Liver (tissue), 9 donors: ENCODE results near the gene WDR82. TPM values are rescaled to one million over a fixed set of nuclear protein-coding genes. Genes with fewer than 3 reads are reported as not detected.

Experiments used
- DNase-seq: peaks from one replicate; pipeline ENCODE4 v3.0.0-alpha.2; 2017; ENCODE audit warnings: low spot score
- H3K27ac ChIP-seq, 2 donors: one replicate each; pipeline ENCODE4 v1.7.0; 2013; ENCODE audit warnings: inconsistent platforms in 2 of 2, low read length in 2 of 2, control low read depth in 1 of 2, low read depth in 1 of 2, mild to moderate bottlenecking in 1 of 2
- H3K27me3 ChIP-seq, 4 donors: one replicate each; pipeline versions ENCODE4 v1.6.1 to v1.7.0; 2013; ENCODE audit warnings: low read length in 3 of 4, inconsistent platforms in 1 of 4, mild to moderate bottlenecking in 1 of 4, moderate library complexity in 1 of 4; ENCODE audit not compliant: control insufficient read depth in 4 of 4, insufficient read depth in 4 of 4
- H3K36me3 ChIP-seq, 4 donors: one replicate each; pipeline versions ENCODE4 v1.6.1 to v1.7.0; 2013; ENCODE audit warnings: low read length in 3 of 4, mild to moderate bottlenecking in 3 of 4, low read depth in 1 of 4, moderate library complexity in 1 of 4; ENCODE audit not compliant: control insufficient read depth in 4 of 4, insufficient read depth in 3 of 4
- H3K4me1 ChIP-seq, 4 donors: one replicate each; pipeline versions ENCODE4 v1.6.1 to v1.7.0; 2013; ENCODE audit warnings: low read length in 3 of 4, mild to moderate bottlenecking in 3 of 4, moderate library complexity in 1 of 4; ENCODE audit not compliant: control insufficient read depth in 4 of 4, insufficient read depth in 4 of 4
- H3K4me3 ChIP-seq, 3 donors: one replicate each; pipeline versions ENCODE4 v1.6.1 to v1.7.0; 2013; ENCODE audit warnings: low read length in 3 of 3, control low read depth in 1 of 3, low read depth in 1 of 3, mild to moderate bottlenecking in 1 of 3
- H3K9ac ChIP-seq, 2 donors: one replicate each; pipeline ENCODE4 v1.7.0; 2013; ENCODE audit warnings: low read length in 2 of 2, mild to moderate bottlenecking in 2 of 2, moderate library complexity in 2 of 2, control low read depth in 1 of 2, low read depth in 1 of 2
- H3K9me3 ChIP-seq, 4 donors: one replicate each; pipeline versions ENCODE4 v1.6.1 to v1.7.0; 2013; ENCODE audit warnings: low read length in 3 of 4; ENCODE audit not compliant: control insufficient read depth in 4 of 4
- ATF3 ChIP-seq: IDR thresholded peaks from 2 replicates; pipeline ENCODE4 v1.6.1; 2016; ENCODE audit warnings: antibody characterized with exemption
- FOXA1 ChIP-seq: IDR thresholded peaks from 2 replicates; pipeline ENCODE4 v1.6.1; 2016; ENCODE audit warnings: antibody characterized with exemption
- FOXA2 ChIP-seq: IDR thresholded peaks from 2 replicates; pipeline ENCODE4 v1.6.1; 2016; ENCODE audit warnings: antibody characterized with exemption
- HNF4G ChIP-seq: IDR thresholded peaks from 2 replicates; pipeline ENCODE4 v1.6.1; 2016; ENCODE audit warnings: antibody characterized with exemption
- JUND ChIP-seq, 2 donors: IDR thresholded peaks; 2 replicates each; pipeline ENCODE4 v1.6.1; 2016; ENCODE audit warnings: antibody characterized with exemption in 2 of 2
- MAX ChIP-seq: IDR thresholded peaks from 2 replicates; pipeline ENCODE4 v1.6.1; 2016; ENCODE audit warnings: antibody characterized with exemption
- RAD21 ChIP-seq, 2 donors: IDR thresholded peaks; 2 replicates each; pipeline ENCODE4 v1.6.1; 2016; ENCODE audit warnings: antibody characterized with exemption in 2 of 2, mild to moderate bottlenecking in 2 of 2
- RXRA ChIP-seq, 2 donors: IDR thresholded peaks; 2 replicates each; pipeline ENCODE4 v1.6.1; 2017 to 2018; ENCODE audit warnings: antibody characterized with exemption in 2 of 2, mild to moderate bottlenecking in 1 of 2
- SP1 ChIP-seq: IDR thresholded peaks from 2 replicates; pipeline ENCODE4 v1.6.1; 2018; ENCODE audit warnings: antibody characterized with exemption, mild to moderate bottlenecking
- TAF1 ChIP-seq: conservative IDR thresholded peaks from 2 replicates; pipeline ENCODE4 v1.6.1; 2016; ENCODE audit warnings: antibody characterized with exemption, mild to moderate bottlenecking
- YY1 ChIP-seq: IDR thresholded peaks from 2 replicates; pipeline ENCODE4 v1.6.1; 2016; ENCODE audit warnings: antibody characterized with exemption, mild to moderate bottlenecking
- WGBS: extraction: QIAGEN DNeasy Blood & Tissue Kit; methylation state at CpG from one replicate; pipeline ENCODE4 v1.1.7; 2013; 5-methylcytosine and 5-hydroxymethylcytosine counted together
- polyA plus RNA-seq, 2 donors: library from polyadenylated mRNA; stranded (reverse) in 1 of 2; unstranded in 1 of 2; fragments of 200-250 nt in 1 of 2; fragments of >200 nt in 1 of 2; fragmentation: Nextera tagmentation in 1 of 2; extraction: Ambion mirVana in 1 of 2; gene quantifications; one replicate each; pipeline versions ENCODE4 v1.2.1 to v1.2.3, GENCODE V29; 2013 to 2015
- total RNA-seq, 2 donors: library from RNA; depleted of rRNA; stranded (reverse); fragments of >200 nt; gene quantifications; one replicate each; pipeline ENCODE4 v1.2.3, GENCODE V29; 2014
- TF ChIP-seq, protein P1 (sequence below): IDR thresholded peaks from 2 replicates; pipeline ENCODE4 v1.6.1; 2016; ENCODE audit warnings: antibody characterized with exemption, mild to moderate bottlenecking
- TF ChIP-seq, protein P2 (sequence below): fragments of 150-350 bp; IDR thresholded peaks from 2 replicates; pipeline ENCODE4 v1.5.1; 2017; ENCODE audit warnings: improper control_type of control experiment, low read depth, low read length; ENCODE audit not compliant: missing input control
- donor health status: healthy.
- donor health status: healthy.
- donor health status: healthy.
- donor health status: healthy.
- donor health status: healthy.

The WDR82 gene
- total and polyA plus RNA-seq, 4 donors, result 4.3 to 44.3 (median 25.5) TPM

- WGBS, result 42% methylated on average over 7 of the region's 7 CpGs
- H3K4me1 ChIP-seq, result peaks cover 14 to 79% (median 58%) of the 10 kb centered on the region in 4 donors
- DNase-seq, result peak; percentile 63
Observed at GRCh38 chr3:52291508-52292181, 13.2 kb upstream of the WDR82 start.

GRCh38 chr3:52290596-52291507, 12.4 kb upstream of the WDR82 start:
- WGBS, result 31% methylated on average over 23 of the region's 23 CpGs
- H3K4me1 ChIP-seq, result peaks cover 14 to 79% (median 60%) of the 10 kb centered on the region in 4 donors
- DNase-seq, result no peak
- TF ChIP-seq FOXA1, result no peak
- TF ChIP-seq, protein P1, sequence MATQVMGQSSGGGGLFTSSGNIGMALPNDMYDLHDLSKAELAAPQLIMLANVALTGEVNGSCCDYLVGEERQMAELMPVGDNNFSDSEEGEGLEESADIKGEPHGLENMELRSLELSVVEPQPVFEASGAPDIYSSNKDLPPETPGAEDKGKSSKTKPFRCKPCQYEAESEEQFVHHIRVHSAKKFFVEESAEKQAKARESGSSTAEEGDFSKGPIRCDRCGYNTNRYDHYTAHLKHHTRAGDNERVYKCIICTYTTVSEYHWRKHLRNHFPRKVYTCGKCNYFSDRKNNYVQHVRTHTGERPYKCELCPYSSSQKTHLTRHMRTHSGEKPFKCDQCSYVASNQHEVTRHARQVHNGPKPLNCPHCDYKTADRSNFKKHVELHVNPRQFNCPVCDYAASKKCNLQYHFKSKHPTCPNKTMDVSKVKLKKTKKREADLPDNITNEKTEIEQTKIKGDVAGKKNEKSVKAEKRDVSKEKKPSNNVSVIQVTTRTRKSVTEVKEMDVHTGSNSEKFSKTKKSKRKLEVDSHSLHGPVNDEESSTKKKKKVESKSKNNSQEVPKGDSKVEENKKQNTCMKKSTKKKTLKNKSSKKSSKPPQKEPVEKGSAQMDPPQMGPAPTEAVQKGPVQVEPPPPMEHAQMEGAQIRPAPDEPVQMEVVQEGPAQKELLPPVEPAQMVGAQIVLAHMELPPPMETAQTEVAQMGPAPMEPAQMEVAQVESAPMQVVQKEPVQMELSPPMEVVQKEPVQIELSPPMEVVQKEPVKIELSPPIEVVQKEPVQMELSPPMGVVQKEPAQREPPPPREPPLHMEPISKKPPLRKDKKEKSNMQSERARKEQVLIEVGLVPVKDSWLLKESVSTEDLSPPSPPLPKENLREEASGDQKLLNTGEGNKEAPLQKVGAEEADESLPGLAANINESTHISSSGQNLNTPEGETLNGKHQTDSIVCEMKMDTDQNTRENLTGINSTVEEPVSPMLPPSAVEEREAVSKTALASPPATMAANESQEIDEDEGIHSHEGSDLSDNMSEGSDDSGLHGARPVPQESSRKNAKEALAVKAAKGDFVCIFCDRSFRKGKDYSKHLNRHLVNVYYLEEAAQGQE, result no peak
- TF ChIP-seq, protein P2, sequence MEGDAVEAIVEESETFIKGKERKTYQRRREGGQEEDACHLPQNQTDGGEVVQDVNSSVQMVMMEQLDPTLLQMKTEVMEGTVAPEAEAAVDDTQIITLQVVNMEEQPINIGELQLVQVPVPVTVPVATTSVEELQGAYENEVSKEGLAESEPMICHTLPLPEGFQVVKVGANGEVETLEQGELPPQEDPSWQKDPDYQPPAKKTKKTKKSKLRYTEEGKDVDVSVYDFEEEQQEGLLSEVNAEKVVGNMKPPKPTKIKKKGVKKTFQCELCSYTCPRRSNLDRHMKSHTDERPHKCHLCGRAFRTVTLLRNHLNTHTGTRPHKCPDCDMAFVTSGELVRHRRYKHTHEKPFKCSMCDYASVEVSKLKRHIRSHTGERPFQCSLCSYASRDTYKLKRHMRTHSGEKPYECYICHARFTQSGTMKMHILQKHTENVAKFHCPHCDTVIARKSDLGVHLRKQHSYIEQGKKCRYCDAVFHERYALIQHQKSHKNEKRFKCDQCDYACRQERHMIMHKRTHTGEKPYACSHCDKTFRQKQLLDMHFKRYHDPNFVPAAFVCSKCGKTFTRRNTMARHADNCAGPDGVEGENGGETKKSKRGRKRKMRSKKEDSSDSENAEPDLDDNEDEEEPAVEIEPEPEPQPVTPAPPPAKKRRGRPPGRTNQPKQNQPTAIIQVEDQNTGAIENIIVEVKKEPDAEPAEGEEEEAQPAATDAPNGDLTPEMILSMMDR, result no peak
- TF ChIP-seq HNF4G, result no peak
- TF ChIP-seq JUND (IDR thresholded peaks at IDR 0.05), result no peak
- TF ChIP-seq RXRA (IDR thresholded peaks at IDR 0.05), result no peak
- no peak for TF ChIP-seq YY1
- TF ChIP-seq ATF3, result no peak
- TF ChIP-seq TAF1, result no peak

More at GRCh38 chr3:52291508-52292181, 13.2 kb upstream of the WDR82 start:
- no peaks in the 10 kb centered on the region for H3K9me3 ChIP-seq
- peak overlapping the region; percentile 70 to 90 for H3K9ac ChIP-seq
- TF ChIP-seq, protein P2, result peak; percentile 39
- no peak for TF ChIP-seq HNF4G
- TF ChIP-seq, protein P1, result no peak
- peak; percentile 69 to 75 for TF ChIP-seq RAD21 (IDR thresholded peaks at IDR 0.05)
- TF ChIP-seq MAX, result no peak
- peak in 1 of 2 donors; percentile 17 for TF ChIP-seq RXRA (IDR thresholded peaks at IDR 0.05)
- TF ChIP-seq FOXA2, result no peak
- no peak for TF ChIP-seq SP1
- peak overlapping the region; percentile 71 to 95 (median 90) for H3K4me3 ChIP-seq
- peak overlapping the region; percentile 83 to 98 for H3K27ac ChIP-seq
- no peaks in the 10 kb centered on the region for H3K27me3 ChIP-seq
- peaks cover 3 to 6% (median 5%) of the 10 kb centered on the region in 4 donors for H3K36me3 ChIP-seq

More at GRCh38 chr3:52290596-52291507, 12.4 kb upstream of the WDR82 start:
- peak overlapping the region; percentile 71 to 95 (median 90) for H3K4me3 ChIP-seq
- no peaks in the 10 kb centered on the region for H3K9me3 ChIP-seq
- H3K27ac ChIP-seq, result peak overlapping the region; percentile 83 to 98
- H3K36me3 ChIP-seq, result peaks cover 3 to 6% (median 5%) of the 10 kb centered on the region in 4 donors
- H3K9ac ChIP-seq, result peak overlapping the region; percentile 70 to 90
- no peaks in the 10 kb centered on the region for H3K27me3 ChIP-seq
